ENCODE results near the gene PAQR9. TPM values are rescaled to one million over a fixed set of nuclear protein-coding genes. Genes with fewer than 3 reads are reported as not detected.

PAQR9 gene
- total RNA-seq, 4 donors from 2014 or later, result not detected

DNA sequence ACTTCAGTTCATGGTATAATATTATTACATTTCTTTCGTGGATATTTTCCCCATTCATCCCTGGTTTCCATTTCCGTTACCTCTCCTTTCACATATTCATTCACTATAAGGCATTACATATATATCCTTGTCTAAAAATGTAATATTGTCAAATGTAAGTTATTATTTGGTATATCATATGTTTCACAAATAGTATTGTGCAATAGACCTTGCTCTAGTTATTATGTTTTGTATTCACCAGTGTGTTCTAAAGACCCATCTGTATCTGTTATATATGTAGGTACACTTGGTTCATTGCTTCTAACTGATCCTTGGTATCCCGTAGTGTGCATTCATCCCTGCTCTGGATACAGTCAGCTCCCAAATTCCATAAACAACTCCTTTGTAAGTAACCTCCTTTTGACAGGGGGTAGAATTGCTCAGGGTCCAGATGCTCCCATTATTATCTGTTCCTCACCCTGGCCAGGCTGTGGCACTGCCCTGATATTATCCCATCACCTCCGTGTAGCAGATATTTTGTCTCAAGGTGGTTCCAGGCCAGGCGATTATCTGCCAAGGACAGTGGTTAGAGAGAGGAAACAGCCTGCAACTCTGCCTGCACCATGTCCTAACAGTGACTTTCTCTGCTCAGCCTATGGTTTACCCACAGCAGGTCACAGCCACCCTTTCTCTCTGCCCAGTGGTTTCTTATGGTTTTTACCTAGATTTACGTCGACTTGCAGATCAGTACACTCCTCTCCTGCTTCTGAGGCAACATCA lies 29.2 kb downstream of the PAQR9 start:
- H3K36me3 ChIP-seq, result no peaks in the 10 kb centered on the region
- no peaks in the 10 kb centered on the region for H3K9me3 ChIP-seq
- H3K4me1 ChIP-seq, result no peaks in the 10 kb centered on the region
- intact Hi-C loops (cut with DNase I), result no loop called here
- TF ChIP-seq CTCF (IDR thresholded peaks at IDR 0.05) (no peak), POLR2A (IDR thresholded peaks at IDR 0.05) (no peak)
- H3K27ac ChIP-seq, result no peak overlapping the region
- no peak overlapping the region for H3K4me3 ChIP-seq (replicated peaks in 1 of 3)
- no peaks in the 10 kb centered on the region for H3K27me3 ChIP-seq
- 80 to 87% methylated on average over 7 of the region's 7 CpGs for WGBS, 2 donors
- no peak for DNase-seq

DNA sequence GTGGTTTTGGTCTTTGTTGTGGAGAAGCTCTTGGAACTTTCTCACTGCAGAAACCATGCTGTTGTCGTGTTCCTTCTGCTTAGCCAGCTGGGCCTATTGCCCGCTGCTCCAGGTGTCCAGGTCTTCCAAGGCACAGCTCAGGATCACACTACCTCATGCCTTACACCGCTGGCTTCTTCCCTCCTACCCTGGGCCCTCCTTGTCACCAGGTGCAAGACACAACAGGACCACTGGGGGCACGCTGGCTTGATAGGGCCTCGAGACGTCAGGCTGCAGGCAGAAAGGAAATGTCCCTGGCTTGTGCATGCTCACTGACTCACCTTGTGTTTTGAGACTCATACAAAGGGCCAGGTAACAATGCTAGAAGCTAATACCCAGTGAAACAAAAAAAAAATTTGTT lies 32.3 kb downstream of the PAQR9 start:
- no peaks in the 10 kb centered on the region for H3K27me3 ChIP-seq
- no peak overlapping the region for H3K27ac ChIP-seq
- no peak for DNase-seq
- TF ChIP-seq POLR2A (IDR thresholded peaks at IDR 0.05) (no peak), CTCF (IDR thresholded peaks at IDR 0.05) (no peak)
- WGBS, 2 donors, result 51 to 68% methylated on average over 6 of the region's 6 CpGs
- no peaks in the 10 kb centered on the region for H3K36me3 ChIP-seq
- no peaks in the 10 kb centered on the region for H3K4me1 ChIP-seq
- no peaks in the 10 kb centered on the region for H3K9me3 ChIP-seq
- H3K4me3 ChIP-seq (replicated peaks in 1 of 3), result no peak overlapping the region
- intact Hi-C loops (cut with DNase I), result no loop called here

DNA sequence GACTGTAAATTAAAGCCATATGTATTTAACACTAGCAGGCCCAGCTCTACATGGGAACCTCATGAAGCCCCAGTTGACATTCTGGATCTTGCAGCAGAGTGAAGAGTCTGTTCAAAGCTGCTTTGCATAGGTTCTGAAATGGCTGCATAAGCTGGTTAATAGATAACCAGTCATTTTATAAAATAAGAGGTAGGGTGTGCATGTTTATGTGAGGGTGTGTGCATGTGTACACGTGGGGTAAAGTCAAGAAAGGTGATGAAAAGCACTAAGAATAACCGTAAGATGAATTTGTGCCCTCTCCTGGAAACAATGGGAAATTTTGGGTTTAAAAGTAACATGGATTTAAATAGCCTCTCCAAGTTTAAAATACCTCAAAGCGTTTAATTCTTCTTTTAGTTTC lies 33.0 kb downstream of the PAQR9 start:
- intact Hi-C loops (cut with DNase I), result no loop called here
- WGBS, 2 donors, result 65 to 70% methylated on average over 3 of the region's 3 CpGs
- Histone ChIP-seq H3K9me3 (no peaks in the 10 kb centered on the region), H3K4me3 (replicated peaks in 1 of 3) (no peak overlapping the region), H3K4me1 (no peaks in the 10 kb centered on the region), H3K27ac (no peak overlapping the region), H3K27me3 (no peaks in the 10 kb centered on the region), H3K36me3 (no peaks in the 10 kb centered on the region)
- TF ChIP-seq POLR2A (IDR thresholded peaks at IDR 0.05) (no peak), CTCF (IDR thresholded peaks at IDR 0.05) (no peak)
- no peak for DNase-seq

DNA sequence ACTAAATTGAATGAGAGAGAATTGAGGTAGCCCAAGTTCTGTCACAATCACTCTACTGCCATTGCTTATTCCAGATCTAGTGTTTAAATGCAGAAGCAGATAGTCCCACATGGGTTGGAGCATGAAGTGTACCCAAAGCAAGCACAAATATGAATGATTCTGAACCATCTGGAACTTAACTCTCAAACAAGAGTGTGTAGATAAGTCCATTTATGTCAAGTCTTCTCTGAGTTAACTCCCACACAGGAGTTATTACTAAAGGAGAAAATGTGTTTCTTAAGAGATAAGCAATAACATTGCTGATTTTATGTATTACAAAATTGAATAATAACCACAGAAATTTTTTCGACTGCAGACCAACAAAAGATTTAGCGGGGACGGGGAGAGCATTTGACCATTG lies 33.6 kb downstream of the PAQR9 start:
- H3K27me3 ChIP-seq, result no peaks in the 10 kb centered on the region
- H3K27ac ChIP-seq, result no peak overlapping the region
- no peaks in the 10 kb centered on the region for H3K9me3 ChIP-seq
- H3K4me1 ChIP-seq, result no peaks in the 10 kb centered on the region
- H3K4me3 ChIP-seq (replicated peaks in 1 of 3), result no peak overlapping the region
- intact Hi-C loops (cut with DNase I), result no loop called here
- no peak for DNase-seq
- no peaks in the 10 kb centered on the region for H3K36me3 ChIP-seq
- 86 to 87% methylated on average over 3 of the region's 3 CpGs for WGBS, 2 donors
- TF ChIP-seq CTCF (IDR thresholded peaks at IDR 0.05), result no peak
- TF ChIP-seq POLR2A (IDR thresholded peaks at IDR 0.05), result no peak

GRCh38 chr3:142929109-142929508 lies 34.4 kb downstream of the PAQR9 start:
- H3K27me3 ChIP-seq, result no peaks in the 10 kb centered on the region
- H3K27ac ChIP-seq, result no peak overlapping the region
- no peaks in the 10 kb centered on the region for H3K4me1 ChIP-seq
- intact Hi-C loops (cut with DNase I), result no loop called here
- no peaks in the 10 kb centered on the region for H3K9me3 ChIP-seq
- WGBS, 2 donors, result 26 to 30% methylated on average over 3 of the region's 3 CpGs
- TF ChIP-seq CTCF (IDR thresholded peaks at IDR 0.05) (peak in 1 of 6 experiments; percentile 16), POLR2A (IDR thresholded peaks at IDR 0.05) (no peak)
- H3K36me3 ChIP-seq, result no peaks in the 10 kb centered on the region
- DNase-seq, result no peak
- no peak overlapping the region for H3K4me3 ChIP-seq (replicated peaks in 1 of 3)

All from thyroid gland (tissue), 4 donors.